SK-N-SH (cell line): ENCODE results near the gene PLB1. TPM values are rescaled to one million over a fixed set of nuclear protein-coding genes. Genes with fewer than 3 reads are reported as not detected.

Experiments
- CTCF ChIA-PET: fragments of 300-600, 350-600 bp; formaldehyde crosslinking; extraction: SDS; loops from one replicate; lab custom pipeline; 2021; lab: Yijun Ruan, JAX
- POLR2A ChIA-PET: fragments of 350-600 bp; sonication (Branson Sonifier 250); formaldehyde crosslinking; extraction: SDS; loops from one replicate; lab custom pipeline; 2020; ENCODE audit warnings: antibody characterized with exemption, inconsistent platforms; lab: Yijun Ruan, JAX
- DNase-seq: peaks from one replicate; pipeline ENCODE4 v3.0.0; 2012
- H2AFZ ChIP-seq: fragments of 200-600 bp; sonication (generic); 2 replicates; pipeline ENCODE4 v1.8.1; 2016; ENCODE audit warnings: antibody characterized with exemption, mild to moderate bottlenecking, low read depth
- H3F3A ChIP-seq: fragments of 200-600 bp; sonication (generic); replicated peaks from 2 replicates; pipeline ENCODE3; 2016; ENCODE audit warnings: antibody characterized with exemption, mild to moderate bottlenecking; ENCODE audit not compliant: insufficient read depth
- H3K27ac ChIP-seq, 2 experiments: fragments of 200-500 bp in 1 of 2; fragments of 200-600 bp in 1 of 2; sonication (Bioruptor generic) in 1 of 2; sonication (generic), shearing (Covaris generic) in 1 of 2; 2 replicates each; pipeline versions ENCODE4 v1.5.1 to v1.6.1; 2014 to 2016; ENCODE audit warnings: low read depth in 2 of 2, inconsistent platforms in 1 of 2, low read length in 1 of 2, mild to moderate bottlenecking in 1 of 2, mixed read lengths in 1 of 2
- H3K27me3 ChIP-seq: fragments of 200-600 bp; sonication (generic), shearing (Covaris generic); 2 replicates; pipeline ENCODE4 v1.6.1; 2016; ENCODE audit warnings: mixed run types; ENCODE audit not compliant: insufficient read depth
- H3K36me3 ChIP-seq, 2 experiments: fragments of 200-500 bp in 1 of 2; fragments of 200-600 bp in 1 of 2; sonication (Bioruptor generic) in 1 of 2; sonication (generic) in 1 of 2; replicated peaks in 1 of 2; 2 replicates each; pipeline versions ENCODE3 to v1.5.1; 2014 to 2016; ENCODE audit warnings: low read length in 1 of 2, mild to moderate bottlenecking in 1 of 2; ENCODE audit not compliant: insufficient read depth in 2 of 2, control insufficient read depth in 1 of 2
- H3K4me1 ChIP-seq, 2 experiments: fragments of 200-500 bp in 1 of 2; fragments of 200-600 bp in 1 of 2; sonication (Bioruptor generic) in 1 of 2; sonication (generic), shearing (Covaris generic) in 1 of 2; 2 replicates each; pipeline versions ENCODE4 v1.5.1 to v1.6.1; 2014 to 2016; ENCODE audit warnings: low read depth in 1 of 2, low read length in 1 of 2, mixed run types in 1 of 2; ENCODE audit not compliant: insufficient read depth in 2 of 2, control insufficient read depth in 1 of 2
- H3K4me2 ChIP-seq: fragments of 200-600 bp; sonication (generic), shearing (Covaris generic); 2 replicates; pipeline ENCODE4 v1.6.1; 2017; ENCODE audit warnings: mixed run types
- H3K4me3 ChIP-seq, 2 experiments: fragments of 200-500 bp in 1 of 2; fragments of 200-600 bp in 1 of 2; sonication (Bioruptor generic) in 1 of 2; sonication (generic), shearing (Covaris generic) in 1 of 2; 2 replicates each; pipeline versions ENCODE4 v1.5.1 to v1.8.1; 2014 to 2016; ENCODE audit warnings: low read depth in 2 of 2, inconsistent platforms in 1 of 2, low read length in 1 of 2, mild to moderate bottlenecking in 1 of 2, mixed read lengths in 1 of 2, moderate library complexity in 1 of 2
- H3K79me2 ChIP-seq: fragments of 200-600 bp; sonication (generic); 2 replicates; pipeline ENCODE4 v1.8.1; 2017; ENCODE audit warnings: mild to moderate bottlenecking; ENCODE audit not compliant: insufficient read depth
- H3K9ac ChIP-seq: fragments of 200-600 bp; sonication (generic); 2 replicates; pipeline ENCODE4 v1.6.1; 2017; ENCODE audit warnings: mixed run types
- H3K9me2 ChIP-seq: fragments of 200-600 bp; sonication (generic); 2 replicates; pipeline ENCODE4 v1.6.1; 2017; ENCODE audit warnings: mixed run types
- H3K9me3 ChIP-seq: fragments of 200-600 bp; sonication (generic); 2 replicates; pipeline ENCODE4 v1.6.1; 2017; ENCODE audit warnings: mixed run types, mild to moderate bottlenecking, moderate library complexity
- H4K20me1 ChIP-seq: fragments of 200-600 bp; sonication (generic); 2 replicates; pipeline ENCODE4 v1.6.1; 2017; ENCODE audit warnings: mild to moderate bottlenecking, mixed run types; ENCODE audit not compliant: insufficient read depth
- CHD2 ChIP-seq: fragments of 150-350 bp; IDR thresholded peaks from 2 replicates; pipeline ENCODE4 v1.6.1; 2018; ENCODE audit warnings: low read length; ENCODE audit not compliant: partially characterized antibody
- CTCF ChIP-seq: fragments of 200-600 bp; sonication (generic); IDR thresholded peaks from 2 replicates; pipeline ENCODE4 v1.6.1; 2017; ENCODE audit warnings: antibody characterized with exemption, mild to moderate bottlenecking, moderate library complexity
- ELF1 ChIP-seq: IDR thresholded peaks from 2 replicates; pipeline ENCODE4 v1.4.0; 2012
- EP300 ChIP-seq, 2 experiments: IDR thresholded peaks; 2 replicates each; pipeline versions ENCODE4 v1.4.0 to v1.6.1; 2012; ENCODE audit warnings: borderline replicate concordance in 1 of 2, low read depth in 1 of 2, low read length in 1 of 2
- FOSL2 ChIP-seq: IDR thresholded peaks from 2 replicates; pipeline ENCODE4 v1.4.0; 2012; ENCODE audit warnings: low read depth, mild to moderate bottlenecking, moderate library complexity, borderline replicate concordance
- FOXJ3 ChIP-seq: sonication (generic); formaldehyde crosslinking; IDR thresholded peaks from 2 replicates; pipeline ENCODE4 v1.5.1; 2020; ENCODE audit warnings: mild to moderate bottlenecking, missing genetic modification reagents
- FOXM1 ChIP-seq: IDR thresholded peaks from 2 replicates; pipeline ENCODE4 v1.4.0; 2012; ENCODE audit warnings: low read depth, mild to moderate bottlenecking
- JUND ChIP-seq: IDR thresholded peaks from 2 replicates; pipeline ENCODE4 v1.4.0; 2012
- MXI1 ChIP-seq: IDR thresholded peaks from 2 replicates; pipeline ENCODE4 v1.6.1; 2012; ENCODE audit warnings: mild to moderate bottlenecking, low read depth, low read length, improper control_type of control experiment
- NFIC ChIP-seq: IDR thresholded peaks from 2 replicates; pipeline ENCODE4 v1.4.0; 2012; ENCODE audit warnings: borderline replicate concordance
- NRF1 ChIP-seq: IDR thresholded peaks from 2 replicates; pipeline ENCODE4 v1.6.1; 2012; ENCODE audit warnings: low read depth, mild to moderate bottlenecking, low read length
- RAD21 ChIP-seq: IDR thresholded peaks from 2 replicates; pipeline ENCODE4 v1.6.1; 2012; ENCODE audit warnings: mild to moderate bottlenecking, low read length
- RCOR1 ChIP-seq: fragments of 150-350 bp; IDR thresholded peaks from 2 replicates; pipeline ENCODE4 v1.6.1; 2017; ENCODE audit warnings: antibody characterized with exemption, low read length
- RFX5 ChIP-seq: IDR thresholded peaks from 2 replicates; pipeline ENCODE4 v1.6.1; 2012; ENCODE audit warnings: mild to moderate bottlenecking, improper control_type of control experiment, low read length
- TAF1 ChIP-seq: IDR thresholded peaks from 2 replicates; pipeline ENCODE4 v1.6.1; 2012; ENCODE audit warnings: low read depth, mild to moderate bottlenecking, low read length, moderate library complexity, borderline replicate concordance
- TEAD4 ChIP-seq: IDR thresholded peaks from 2 replicates; pipeline ENCODE4 v1.4.0; 2012; ENCODE audit warnings: mild to moderate bottlenecking, borderline replicate concordance; ENCODE audit not compliant: insufficient read depth
- YY1 ChIP-seq: IDR thresholded peaks from 2 replicates; pipeline ENCODE4 v1.4.0; 2012; ENCODE audit warnings: low read depth, mild to moderate bottlenecking
- WGBS: methylation state at CpG from one replicate; pipeline ENCODE4 v1.1.6; 2017; ENCODE audit warnings: low lambda C conversion rate; 5-methylcytosine and 5-hydroxymethylcytosine counted together
- polyA plus RNA-seq, 3 experiments: library from polyadenylated mRNA; depleted of rRNA; stranded (reverse); fragments of >200 nt; gene quantifications; 2 replicates each; pipeline ENCODE4 v1.2.3, GENCODE V29; 2012

Gene PLB1
- polyA plus RNA-seq, 1 of the 3 experiments (the other 2 are of a cell fraction), result 0.10 TPM

GRCh38 chr2:28510184-28510583 is 14.3 kb downstream of the PLB1 start:
- no peak overlapping the region for H2AFZ ChIP-seq
- H3K4me3 ChIP-seq, result no peak overlapping the region
- no peak overlapping the region for H3K4me2 ChIP-seq
- no peak for TF ChIP-seq TAF1
- H3K4me1 ChIP-seq, result peaks cover 0 to 13% of the 10 kb centered on the region in 2 experiments; a peak in 2 of 4 replicates
- H3F3A ChIP-seq, result no peaks in the 10 kb centered on the region
- H4K20me1 ChIP-seq, result no peaks in the 10 kb centered on the region
- H3K9me2 ChIP-seq, result no peaks in the 10 kb centered on the region
- no peaks in the 10 kb centered on the region for H3K79me2 ChIP-seq
- H3K9ac ChIP-seq, result no peak overlapping the region
- no peak for DNase-seq
- peaks cover 16% of the 10 kb centered on the region; the same call in 1 of the 2 replicates for H3K27me3 ChIP-seq
- POLR2A ChIA-PET, result no interaction called here
- H3K9me3 ChIP-seq, result no peaks in the 10 kb centered on the region
- H3K36me3 ChIP-seq, result no peaks in the 10 kb centered on the region
- H3K27ac ChIP-seq, result no peak overlapping the region
- CTCF ChIA-PET, result no interaction called here
- WGBS, result 47% methylated on average over 2 of the region's 2 CpGs

- POLR2A ChIA-PET, result interaction anchor here (0.7 kb wide), 1 partner anchor 122 kb away, joined by 5 read pairs; no protein-coding TSS in a partner anchor
- H3K79me2 ChIP-seq, result no peaks in the 10 kb centered on the region
- WGBS, result 30% methylated on average over 2 of the region's 2 CpGs
- no peak overlapping the region for H3K9ac ChIP-seq
- peaks cover 0 to 13% of the 10 kb centered on the region in 2 experiments; a peak in 2 of 4 replicates for H3K4me1 ChIP-seq
- DNase-seq, result no peak
- H3K4me3 ChIP-seq, result no peak overlapping the region
- no peak overlapping the region for H2AFZ ChIP-seq
- CTCF ChIA-PET, result interaction anchor here (1.0 to 1.2 kb wide), 2 partner anchors 12 to 14 kb away, joined by 3 read pairs; no protein-coding TSS in a partner anchor
- peaks cover 24% of the 10 kb centered on the region; the same call in 1 of the 2 replicates for H3K27me3 ChIP-seq
- no peaks in the 10 kb centered on the region for H3F3A ChIP-seq
- no peaks in the 10 kb centered on the region for H3K36me3 ChIP-seq
- TF ChIP-seq RCOR1, result no peak
- no peak for TF ChIP-seq EP300 (IDR thresholded peaks at IDR 0.05; ENCODE audit: borderline replicate concordance in 1 of 2, low read depth in 1 of 2, low read length in 1 of 2)
- no peak for TF ChIP-seq TEAD4
- TF ChIP-seq CTCF, result no peak
- no peak for TF ChIP-seq ELF1
- no peak for TF ChIP-seq YY1
- TF ChIP-seq CHD2, result no peak
- no peak for TF ChIP-seq JUND
- TF ChIP-seq FOXM1, result no peak
- no peak for TF ChIP-seq NFIC
- no peak for TF ChIP-seq MXI1
- TF ChIP-seq RAD21, result no peak
- no peak for TF ChIP-seq TAF1
- no peak for TF ChIP-seq RFX5
- no peak for TF ChIP-seq FOXJ3 (CRISPR knock-in tag)
- no peak for TF ChIP-seq FOSL2
- TF ChIP-seq NRF1, result no peak
- H3K9me3 ChIP-seq, result no peaks in the 10 kb centered on the region
- peak overlapping the region in 1 of 2 experiments; percentile 85; a peak in 1 of 4 replicates for H3K27ac ChIP-seq
- H3K9me2 ChIP-seq, result no peaks in the 10 kb centered on the region
- H4K20me1 ChIP-seq, result no peaks in the 10 kb centered on the region
- no peak overlapping the region for H3K4me2 ChIP-seq
Measured at GRCh38 chr2:28511871-28512606, 16.2 kb downstream of the PLB1 start.
